Measurements from ENCODE around the gene MILR1.

DNA sequence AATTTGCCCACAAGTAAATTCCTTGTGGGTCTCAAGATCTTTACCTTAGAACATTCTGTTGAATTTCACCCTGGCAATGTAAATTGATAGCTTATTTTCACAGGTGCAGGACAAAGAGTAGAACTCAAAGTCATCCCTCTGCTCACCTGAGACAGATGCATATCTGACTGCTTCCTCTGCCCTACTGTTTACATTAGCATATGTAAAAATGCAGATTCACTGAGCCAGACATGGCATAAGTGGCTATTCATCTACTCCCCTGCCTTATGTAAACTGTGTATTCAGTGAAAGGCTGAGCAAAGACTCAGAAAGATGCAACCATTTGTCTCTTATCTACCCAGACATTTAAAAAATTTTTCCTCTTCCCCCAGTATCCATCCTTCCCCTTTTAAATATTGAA lies 22.3 kb upstream of the MILR1 start:
- TF ChIP-seq, protein P1, sequence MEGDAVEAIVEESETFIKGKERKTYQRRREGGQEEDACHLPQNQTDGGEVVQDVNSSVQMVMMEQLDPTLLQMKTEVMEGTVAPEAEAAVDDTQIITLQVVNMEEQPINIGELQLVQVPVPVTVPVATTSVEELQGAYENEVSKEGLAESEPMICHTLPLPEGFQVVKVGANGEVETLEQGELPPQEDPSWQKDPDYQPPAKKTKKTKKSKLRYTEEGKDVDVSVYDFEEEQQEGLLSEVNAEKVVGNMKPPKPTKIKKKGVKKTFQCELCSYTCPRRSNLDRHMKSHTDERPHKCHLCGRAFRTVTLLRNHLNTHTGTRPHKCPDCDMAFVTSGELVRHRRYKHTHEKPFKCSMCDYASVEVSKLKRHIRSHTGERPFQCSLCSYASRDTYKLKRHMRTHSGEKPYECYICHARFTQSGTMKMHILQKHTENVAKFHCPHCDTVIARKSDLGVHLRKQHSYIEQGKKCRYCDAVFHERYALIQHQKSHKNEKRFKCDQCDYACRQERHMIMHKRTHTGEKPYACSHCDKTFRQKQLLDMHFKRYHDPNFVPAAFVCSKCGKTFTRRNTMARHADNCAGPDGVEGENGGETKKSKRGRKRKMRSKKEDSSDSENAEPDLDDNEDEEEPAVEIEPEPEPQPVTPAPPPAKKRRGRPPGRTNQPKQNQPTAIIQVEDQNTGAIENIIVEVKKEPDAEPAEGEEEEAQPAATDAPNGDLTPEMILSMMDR (tag by site-specific recombination; IDR thresholded peaks at IDR 0.05) = no peak
- TF ChIP-seq, protein P2, sequence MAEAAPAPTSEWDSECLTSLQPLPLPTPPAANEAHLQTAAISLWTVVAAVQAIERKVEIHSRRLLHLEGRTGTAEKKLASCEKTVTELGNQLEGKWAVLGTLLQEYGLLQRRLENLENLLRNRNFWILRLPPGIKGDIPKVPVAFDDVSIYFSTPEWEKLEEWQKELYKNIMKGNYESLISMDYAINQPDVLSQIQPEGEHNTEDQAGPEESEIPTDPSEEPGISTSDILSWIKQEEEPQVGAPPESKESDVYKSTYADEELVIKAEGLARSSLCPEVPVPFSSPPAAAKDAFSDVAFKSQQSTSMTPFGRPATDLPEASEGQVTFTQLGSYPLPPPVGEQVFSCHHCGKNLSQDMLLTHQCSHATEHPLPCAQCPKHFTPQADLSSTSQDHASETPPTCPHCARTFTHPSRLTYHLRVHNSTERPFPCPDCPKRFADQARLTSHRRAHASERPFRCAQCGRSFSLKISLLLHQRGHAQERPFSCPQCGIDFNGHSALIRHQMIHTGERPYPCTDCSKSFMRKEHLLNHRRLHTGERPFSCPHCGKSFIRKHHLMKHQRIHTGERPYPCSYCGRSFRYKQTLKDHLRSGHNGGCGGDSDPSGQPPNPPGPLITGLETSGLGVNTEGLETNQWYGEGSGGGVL (tag by site-specific recombination; IDR thresholded peaks at IDR 0.05) = no peak
- TF ChIP-seq ZSCAN23 (tag by site-specific recombination; IDR thresholded peaks at IDR 0.05) = no peak
- TF ChIP-seq ZBTB21 (tag by site-specific recombination; IDR thresholded peaks at IDR 0.05) = no peak
- no peak for TF ChIP-seq GLIS2 (tag by site-specific recombination; IDR thresholded peaks at IDR 0.05)
- TF ChIP-seq HOXA7 (CRISPR knock-in tag; IDR thresholded peaks at IDR 0.05; ENCODE audit: borderline replicate concordance) = no peak
- no peak for TF ChIP-seq YY1 (tag by site-specific recombination; IDR thresholded peaks at IDR 0.05)
- TF ChIP-seq, protein P3, sequence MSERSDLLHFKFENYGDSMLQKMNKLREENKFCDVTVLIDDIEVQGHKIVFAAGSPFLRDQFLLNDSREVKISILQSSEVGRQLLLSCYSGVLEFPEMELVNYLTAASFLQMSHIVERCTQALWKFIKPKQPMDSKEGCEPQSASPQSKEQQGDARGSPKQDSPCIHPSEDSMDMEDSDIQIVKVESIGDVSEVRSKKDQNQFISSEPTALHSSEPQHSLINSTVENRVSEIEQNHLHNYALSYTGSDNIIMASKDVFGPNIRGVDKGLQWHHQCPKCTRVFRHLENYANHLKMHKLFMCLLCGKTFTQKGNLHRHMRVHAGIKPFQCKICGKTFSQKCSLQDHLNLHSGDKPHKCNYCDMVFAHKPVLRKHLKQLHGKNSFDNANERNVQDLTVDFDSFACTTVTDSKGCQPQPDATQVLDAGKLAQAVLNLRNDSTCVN (tag by site-specific recombination; optimal IDR thresholded peaks at IDR 0.05) = no peak
- TF ChIP-seq ZNF133 (tag by site-specific recombination; IDR thresholded peaks at IDR 0.05) = no peak
- no peak for TF ChIP-seq ZNF274 (IDR thresholded peaks at IDR 0.05; ENCODE audit: low read length)
- no peak for TF ChIP-seq ZNF274 (tag by site-specific recombination; IDR thresholded peaks at IDR 0.05; ENCODE audit: borderline replicate concordance)
- TF ChIP-seq ZBTB8A (tag by site-specific recombination; IDR thresholded peaks at IDR 0.05) = no peak
- TF ChIP-seq TCF7L2 (IDR thresholded peaks at IDR 0.05; ENCODE audit: borderline replicate concordance, low read depth, low read length) = no peak
- TF ChIP-seq KLF16 (tag by site-specific recombination; IDR thresholded peaks at IDR 0.05) = no peak
